Activated CD4-positive, alpha-beta T cell treated with anti-CD3 and anti-CD28 coated beads for 36 hours (primary cell): Measurements from ENCODE around the gene SVBP. TPM values are rescaled to one million over a fixed set of nuclear protein-coding genes. Genes with fewer than 3 reads are reported as not detected.
A peak's percentile ranks its signal among the peaks of the same experiment; 100 is the strongest.

Experiments used
- ATAC-seq: fragments of 200-7000 bp; cut with Tn5 transposase; one replicate; pipeline ENCODE4 v1.10.0; 2021; ENCODE audit warnings: mild to moderate bottlenecking, moderate library complexity
- CTCF ChIA-PET: fragments of 350-600 bp; sonication (Branson Sonifier 250); formaldehyde crosslinking; loops from one replicate; lab custom pipeline; 2021; ENCODE audit warnings: antibody characterized with exemption; lab: Charles Lee
- POLR2A ChIA-PET: fragments of 350-600 bp; sonication (Branson Sonifier 250); formaldehyde crosslinking; loops from one replicate; lab custom pipeline; 2021; ENCODE audit warnings: antibody characterized with exemption, inconsistent platforms; lab: Charles Lee
- DNase-seq: peaks from one replicate; pipeline ENCODE4 v3.0.0-alpha.2; 2020
- H3K27ac Mint-ChIP-seq: one replicate; pipeline ENCODE4 v1.8.0; 2021; ENCODE audit warnings: mixed read lengths
- H3K27me3 Mint-ChIP-seq: one replicate; pipeline ENCODE4 v1.8.0; 2021; ENCODE audit warnings: mixed read lengths
- H3K36me3 Mint-ChIP-seq: one replicate; pipeline ENCODE4 v1.8.0; 2021; ENCODE audit warnings: low read depth, mixed read lengths
- H3K4me1 Mint-ChIP-seq: one replicate; pipeline ENCODE4 v1.8.0; 2021; ENCODE audit warnings: mixed read lengths
- H3K4me3 Mint-ChIP-seq: one replicate; pipeline ENCODE4 v1.8.0; 2021; ENCODE audit warnings: mild to moderate bottlenecking, moderate library complexity, mixed read lengths
- H3K9me3 Mint-ChIP-seq: one replicate; pipeline ENCODE4 v1.8.0; 2021; ENCODE audit warnings: low read depth, mixed read lengths
- intact Hi-C, 2 experiments: fragments of 100-400 bp; cut with DNase I in 1 of 2; cut with micrococcal nuclease in 1 of 2; formaldehyde crosslinking; loops; one replicate each; pipeline versions ENCODE4 v1.14.2 to v1.15.1; 2022 to 2024; cut with DNase I, micrococcal nuclease
- total RNA-seq, 2 experiments: library from RNA; stranded (reverse); gene quantifications; one replicate each; pipeline ENCODE4 v1.2.3, GENCODE V29; 2021

Gene SVBP
- total RNA-seq, 2 experiments from 2014 or later: 14.5 to 14.6 TPM

DNA sequence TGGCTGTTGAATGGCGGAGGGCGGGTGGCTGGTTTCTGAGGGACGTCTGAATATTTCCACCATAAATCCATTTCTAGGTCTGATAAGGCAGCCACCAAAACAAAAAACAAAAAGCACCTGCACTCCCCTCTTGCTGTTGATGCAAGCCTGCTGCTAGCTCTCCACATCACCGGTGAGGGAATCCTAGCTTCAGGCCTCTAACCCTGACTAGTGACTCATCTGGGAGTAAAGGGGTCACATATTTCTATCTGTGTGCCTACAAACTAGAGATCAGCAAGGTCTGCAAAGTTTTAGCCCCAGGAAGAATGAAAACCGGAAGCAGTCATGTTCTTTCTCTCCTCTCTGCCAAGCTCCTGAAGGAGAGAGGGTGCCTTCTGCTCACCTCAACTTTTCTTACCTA lies 10.6 kb downstream of the SVBP start:
- no peak overlapping the region for H3K4me3 Mint-ChIP-seq
- DNase-seq: no peak
- peaks cover 5% of the 10 kb centered on the region for H3K36me3 Mint-ChIP-seq
- ChIA-PET CTCF (interaction anchor here (0.5 to 0.8 kb wide), 2 partner anchors 27 to 97 kb away, joined by 3 to 4 read pairs; no protein-coding TSS in a partner anchor), POLR2A (no interaction called here)
- H3K27ac Mint-ChIP-seq: no peak overlapping the region
- no peaks in the 10 kb centered on the region for H3K27me3 Mint-ChIP-seq
- intact Hi-C loops: no loop called here
- ATAC-seq: no peak
- no peaks in the 10 kb centered on the region for H3K9me3 Mint-ChIP-seq
- H3K4me1 Mint-ChIP-seq: peaks cover 3% of the 10 kb centered on the region

DNA sequence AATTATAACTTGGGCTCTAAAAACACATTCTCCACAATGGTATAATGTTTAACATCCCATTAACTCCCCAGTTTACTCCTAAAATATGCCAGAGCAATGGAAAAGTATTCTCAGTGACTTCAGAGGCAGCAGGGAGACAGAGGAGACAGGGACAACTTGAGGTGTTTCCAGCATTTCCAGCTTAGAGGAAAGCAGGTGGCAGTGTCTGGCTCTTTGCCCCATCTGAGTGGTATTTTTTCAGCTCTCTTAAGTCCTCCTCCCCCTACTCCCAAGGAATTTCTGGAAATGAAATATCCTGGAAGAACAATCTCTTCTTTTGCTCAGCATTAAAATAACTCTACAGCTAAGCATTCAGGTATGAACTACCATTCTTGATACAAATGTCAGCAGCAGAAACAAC lies 11.0 kb downstream of the SVBP start:
- CTCF ChIA-PET: interaction anchor here (0.5 to 0.8 kb wide), 2 partner anchors 26 to 97 kb away, joined by 3 to 4 read pairs; no protein-coding TSS in a partner anchor
- DNase-seq (no peak), ATAC-seq (no peak)
- peaks cover 3% of the 10 kb centered on the region for H3K4me1 Mint-ChIP-seq
- intact Hi-C loops: no loop called here
- H3K9me3 Mint-ChIP-seq: no peaks in the 10 kb centered on the region
- H3K27ac Mint-ChIP-seq: no peak overlapping the region
- H3K36me3 Mint-ChIP-seq: peaks cover 5% of the 10 kb centered on the region
- no peaks in the 10 kb centered on the region for H3K27me3 Mint-ChIP-seq
- no peak overlapping the region for H3K4me3 Mint-ChIP-seq
- POLR2A ChIA-PET: no interaction called here

DNA sequence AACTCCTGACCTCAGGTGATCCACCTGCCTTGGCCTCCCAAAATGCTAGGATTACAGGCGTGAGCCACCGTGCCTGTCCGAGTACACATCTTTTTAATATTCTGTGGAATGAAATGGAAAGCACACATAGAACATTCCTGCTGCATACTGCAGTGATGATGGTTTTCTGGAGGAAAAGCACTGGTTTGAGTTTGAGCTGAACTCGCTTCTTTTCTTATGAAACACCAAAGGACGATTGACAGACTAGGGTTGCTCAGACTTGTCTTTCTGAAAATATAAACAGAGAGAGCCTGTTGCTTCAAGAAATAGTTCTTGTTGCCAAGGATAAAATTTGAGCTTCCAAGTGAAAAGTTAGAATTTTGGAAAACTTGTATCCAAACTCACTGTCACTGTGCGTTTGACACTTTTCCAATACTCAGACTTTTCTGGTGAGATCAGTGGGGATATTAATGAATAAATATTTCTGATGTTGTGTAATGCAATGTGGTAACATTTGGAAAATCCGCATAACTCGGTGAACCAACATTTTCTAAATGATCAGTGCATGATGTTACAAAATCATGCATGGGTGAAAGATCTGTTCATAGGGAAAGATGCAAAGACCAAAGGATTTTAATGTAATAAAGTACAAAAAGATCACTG lies 15.2 kb downstream of the SVBP start:
- DNase-seq (no peak), ATAC-seq (no peak)
- Mint-ChIP-seq H3K27ac (no peak overlapping the region), H3K4me3 (no peak overlapping the region), H3K27me3 (no peaks in the 10 kb centered on the region), H3K4me1 (no peaks in the 10 kb centered on the region), H3K36me3 (peaks cover 5% of the 10 kb centered on the region), H3K9me3 (no peaks in the 10 kb centered on the region)
- POLR2A ChIA-PET: no interaction called here
- intact Hi-C loops: no loop called here
- CTCF ChIA-PET: interaction anchor here (0.6 kb wide), 1 partner anchor 1336 kb away, joined by 3 read pairs; no protein-coding TSS in a partner anchor

DNA sequence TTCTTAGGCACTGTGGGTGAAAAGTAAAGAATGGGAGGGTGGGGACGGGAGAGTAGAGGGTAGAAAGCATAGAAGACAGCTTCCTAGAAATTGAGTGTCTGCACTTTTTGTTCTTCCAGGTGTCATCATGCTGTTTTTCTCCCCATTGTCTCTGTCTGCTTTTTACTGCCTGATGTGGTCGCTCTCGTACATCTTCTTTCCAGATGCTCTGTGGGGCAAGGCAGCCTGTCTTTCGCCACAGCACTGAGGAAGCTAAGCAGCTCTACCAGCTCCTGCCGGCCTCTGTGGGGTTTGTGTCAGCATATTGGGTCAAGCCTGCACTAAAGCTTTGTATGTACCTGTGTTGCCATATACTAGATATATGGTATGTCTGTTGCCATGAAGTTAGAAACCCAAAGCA lies 19.2 kb downstream of the SVBP start:
- ChIA-PET POLR2A (no interaction called here), CTCF (interaction anchor here (1.3 kb wide), 1 partner anchor 276 kb away, joined by 3 read pairs; no protein-coding TSS in a partner anchor)
- intact Hi-C loops: no loop called here
- H3K27me3 Mint-ChIP-seq: no peaks in the 10 kb centered on the region
- DNase-seq (no peak), ATAC-seq (no peak)
- H3K36me3 Mint-ChIP-seq: no peaks in the 10 kb centered on the region
- H3K4me1 Mint-ChIP-seq: no peaks in the 10 kb centered on the region
- no peaks in the 10 kb centered on the region for H3K9me3 Mint-ChIP-seq
- no peak overlapping the region for H3K27ac Mint-ChIP-seq
- no peak overlapping the region for H3K4me3 Mint-ChIP-seq

DNA sequence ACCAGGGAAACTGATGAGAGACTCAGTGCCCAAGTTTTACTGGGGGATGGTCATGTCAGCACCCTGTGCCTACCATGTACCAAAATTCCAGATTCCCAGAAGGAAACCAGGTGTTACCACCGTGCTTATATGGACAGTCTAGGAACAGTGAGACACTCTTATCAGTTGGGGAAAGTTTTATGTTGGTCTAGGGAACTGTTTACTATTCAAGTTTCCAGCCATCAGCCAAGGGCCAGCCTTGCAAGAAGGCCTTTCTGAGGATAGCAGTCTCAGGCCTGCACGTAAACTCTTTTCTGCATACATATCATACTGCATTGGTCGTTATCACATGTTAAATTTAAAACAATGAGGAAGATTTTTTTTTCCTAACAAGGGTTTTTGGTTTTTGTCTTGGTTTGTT lies 19.8 kb downstream of the SVBP start:
- Mint-ChIP-seq H3K9me3 (no peaks in the 10 kb centered on the region), H3K4me3 (no peak overlapping the region), H3K4me1 (no peaks in the 10 kb centered on the region), H3K36me3 (no peaks in the 10 kb centered on the region), H3K27ac (no peak overlapping the region), H3K27me3 (no peaks in the 10 kb centered on the region)
- CTCF ChIA-PET: no interaction called here
- POLR2A ChIA-PET: no interaction called here
- intact Hi-C loops: no loop called here
- ATAC-seq (no peak), DNase-seq (no peak)

DNA sequence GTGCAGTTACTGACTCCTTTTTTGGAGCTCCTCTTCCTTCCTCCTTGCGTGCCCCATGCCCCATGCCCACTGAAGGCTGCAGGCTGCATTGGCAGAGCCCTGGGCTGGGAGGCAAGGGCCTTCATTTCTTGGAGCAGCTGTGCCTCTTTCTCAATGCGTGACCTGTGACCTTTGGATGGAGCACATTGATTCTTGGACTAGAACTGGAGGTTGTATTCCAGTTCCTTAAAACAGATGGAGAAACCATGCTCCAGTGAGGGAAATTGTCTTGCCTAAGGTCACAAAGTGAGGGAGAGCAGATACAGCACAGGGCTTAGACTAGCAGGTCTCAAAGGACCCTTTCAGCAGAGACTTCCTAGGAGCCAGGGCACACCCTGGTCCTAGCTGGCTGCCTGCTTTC lies 23.4 kb downstream of the SVBP start:
- ATAC-seq: no peak
- Mint-ChIP-seq H3K36me3 (no peaks in the 10 kb centered on the region), H3K4me3 (no peak overlapping the region), H3K9me3 (no peaks in the 10 kb centered on the region), H3K27ac (no peak overlapping the region), H3K4me1 (no peaks in the 10 kb centered on the region), H3K27me3 (no peaks in the 10 kb centered on the region)
- CTCF ChIA-PET: no interaction called here
- DNase-seq: no peak
- POLR2A ChIA-PET: no interaction called here
- intact Hi-C loops: no loop called here

DNA sequence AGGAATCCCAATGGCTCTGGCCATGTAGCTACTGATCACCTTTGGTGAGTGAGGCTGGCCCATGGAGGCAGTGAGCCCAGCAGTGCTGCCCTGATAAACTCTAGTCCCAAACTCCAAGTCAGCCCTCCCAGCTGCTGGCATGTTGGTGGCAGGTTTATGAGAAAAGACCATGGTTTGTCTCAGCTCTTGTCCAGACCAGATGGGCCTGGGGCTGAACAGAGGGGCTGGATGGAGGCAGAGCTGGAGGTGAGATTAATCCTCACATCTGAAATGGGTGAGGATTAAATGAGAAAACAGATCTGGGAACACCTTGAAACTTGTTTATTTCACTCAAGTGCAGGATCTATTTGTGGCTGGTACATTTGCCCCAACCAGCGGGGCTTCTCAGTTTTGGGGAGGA lies 29.2 kb downstream of the SVBP start:
- Mint-ChIP-seq H3K27me3 (no peaks in the 10 kb centered on the region), H3K4me1 (peaks cover 10% of the 10 kb centered on the region), H3K4me3 (no peak overlapping the region), H3K27ac (no peak overlapping the region), H3K36me3 (peaks cover 7% of the 10 kb centered on the region), H3K9me3 (no peaks in the 10 kb centered on the region)
- POLR2A ChIA-PET: no interaction called here
- ATAC-seq: no peak
- intact Hi-C loops: no loop called here
- CTCF ChIA-PET: no interaction called here
- DNase-seq: no peak

DNA sequence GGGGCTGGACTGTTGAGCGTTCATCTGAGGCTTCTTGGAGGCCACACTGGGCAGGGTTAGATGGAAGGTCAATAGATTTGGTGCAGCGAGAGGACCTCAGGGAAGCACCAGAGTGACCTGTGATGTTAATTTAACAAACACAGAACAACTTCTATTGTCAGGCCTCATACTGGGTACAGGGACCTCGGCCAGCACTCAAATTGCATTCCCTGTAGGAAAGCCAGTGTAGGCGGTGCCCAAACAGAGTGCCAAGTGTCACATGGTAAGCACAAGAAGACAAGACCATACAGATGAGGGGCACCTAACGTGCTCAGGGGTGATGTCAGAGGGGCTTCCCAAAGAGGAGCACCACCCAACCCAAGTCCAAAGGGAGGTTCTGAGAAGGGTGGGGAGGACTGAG lies 31.1 kb downstream of the SVBP start:
- H3K9me3 Mint-ChIP-seq: no peaks in the 10 kb centered on the region
- ChIA-PET POLR2A (no interaction called here), CTCF (no interaction called here)
- DNase-seq (no peak), ATAC-seq (no peak)
- peaks cover 10% of the 10 kb centered on the region for H3K4me1 Mint-ChIP-seq
- H3K27ac Mint-ChIP-seq: peak overlapping the region; percentile 7
- no peaks in the 10 kb centered on the region for H3K27me3 Mint-ChIP-seq
- peaks cover 15% of the 10 kb centered on the region for H3K36me3 Mint-ChIP-seq
- intact Hi-C loops: no loop called here
- no peak overlapping the region for H3K4me3 Mint-ChIP-seq

DNA sequence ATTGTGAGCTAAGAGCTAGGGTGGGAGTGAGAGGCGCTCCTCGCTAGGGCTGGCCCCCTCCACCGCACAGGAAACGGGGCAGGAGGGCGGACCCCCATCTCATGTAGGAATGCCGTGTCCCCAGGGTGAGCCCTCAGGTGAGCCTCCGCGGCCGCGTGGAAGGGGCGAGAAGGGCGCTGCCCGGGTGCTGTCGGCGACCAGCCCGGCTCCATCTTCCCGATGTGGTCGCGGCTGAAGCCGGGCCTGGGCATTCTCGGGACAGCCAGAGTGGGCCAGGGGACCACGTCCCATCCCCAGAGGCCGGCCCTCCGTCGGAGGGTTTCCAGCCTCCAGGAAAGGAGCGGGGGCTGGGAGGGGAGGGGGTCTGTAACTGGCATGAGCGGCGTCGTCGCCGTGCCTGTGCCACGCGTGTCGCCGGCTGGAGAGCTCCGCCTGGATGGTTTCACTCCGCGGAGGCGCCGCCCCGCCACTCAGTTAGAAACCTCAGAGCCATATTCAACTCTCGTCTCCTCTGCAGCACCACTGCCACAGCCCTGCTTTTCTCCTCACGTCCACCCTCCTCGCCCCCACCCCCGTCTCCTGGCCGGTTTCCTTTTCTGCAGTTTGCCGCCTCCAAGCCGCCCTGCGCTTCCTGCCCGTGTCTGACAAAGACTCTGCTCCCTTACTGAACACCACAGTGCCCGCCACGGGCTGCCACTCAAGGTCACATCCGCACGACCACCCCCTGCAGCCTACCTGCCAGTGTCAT lies 32.1 kb downstream of the SVBP start, which contains the start of gene TMEM269:
Gene TMEM269, plus strand, starts transcription at position 46 of the 748 bp plus-strand sequence. CDS start 4,903 bp downstream, outside the sequence.
- Mint-ChIP-seq H3K9me3 (no peaks in the 10 kb centered on the region), H3K27me3 (no peaks in the 10 kb centered on the region), H3K4me1 (peaks cover 10% of the 10 kb centered on the region), H3K36me3 (peaks cover 21% of the 10 kb centered on the region), H3K4me3 (peak within 1 kb of the TSS; percentile 48), H3K27ac (peak within 1 kb of the TSS; percentile 78)
- DNase-seq (peak; percentile 75), ATAC-seq (peak; percentile 94)
- intact Hi-C loops: no loop called here
- ChIA-PET POLR2A (interaction anchor here (0.7 kb wide), 1 partner anchor 61 kb away, joined by 4 read pairs; the partner anchor contains the start of gene ZNF691), CTCF (interaction anchor here (1.2 to 2.1 kb wide), 2 partner anchors 12 to 288 kb away, joined by 3 to 9 read pairs; no protein-coding TSS in a partner anchor)

DNA sequence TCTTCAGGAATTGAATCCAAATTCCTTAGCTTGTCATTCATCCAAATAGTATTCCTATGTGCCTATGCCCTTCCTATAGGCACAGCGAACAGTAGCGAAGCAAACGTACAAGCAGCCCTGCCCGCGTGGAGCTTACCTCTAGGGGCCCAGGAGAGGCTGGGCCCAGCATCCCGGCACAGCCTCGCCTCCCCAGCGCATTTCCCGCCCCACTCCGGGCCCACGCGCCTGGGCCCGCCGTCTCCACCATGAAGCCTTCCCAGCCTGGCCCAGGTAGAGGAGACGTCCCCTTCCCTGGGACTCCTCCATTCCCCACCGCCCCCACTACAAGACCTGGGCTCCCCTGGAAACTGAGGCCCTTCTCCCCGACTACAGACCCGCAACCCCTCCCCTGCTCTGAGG lies 32.7 kb downstream of the SVBP start:
- Mint-ChIP-seq H3K4me3 (no peak overlapping the region), H3K27me3 (no peaks in the 10 kb centered on the region), H3K9me3 (no peaks in the 10 kb centered on the region), H3K4me1 (peaks cover 10% of the 10 kb centered on the region), H3K36me3 (peaks cover 21% of the 10 kb centered on the region), H3K27ac (no peak overlapping the region)
- intact Hi-C loops: no loop called here
- ChIA-PET POLR2A (interaction anchor here (0.7 kb wide), 1 partner anchor 62 kb away, joined by 4 read pairs; the partner anchor contains the start of gene ZNF691), CTCF (interaction anchor here (0.5 to 2.1 kb wide), 4 partner anchors 11 to 289 kb away, joined by 3 to 9 read pairs (median 4); partner anchors contain the start of genes C1orf50 and P3H1)
- ATAC-seq: no peak
- no peak for DNase-seq

DNA sequence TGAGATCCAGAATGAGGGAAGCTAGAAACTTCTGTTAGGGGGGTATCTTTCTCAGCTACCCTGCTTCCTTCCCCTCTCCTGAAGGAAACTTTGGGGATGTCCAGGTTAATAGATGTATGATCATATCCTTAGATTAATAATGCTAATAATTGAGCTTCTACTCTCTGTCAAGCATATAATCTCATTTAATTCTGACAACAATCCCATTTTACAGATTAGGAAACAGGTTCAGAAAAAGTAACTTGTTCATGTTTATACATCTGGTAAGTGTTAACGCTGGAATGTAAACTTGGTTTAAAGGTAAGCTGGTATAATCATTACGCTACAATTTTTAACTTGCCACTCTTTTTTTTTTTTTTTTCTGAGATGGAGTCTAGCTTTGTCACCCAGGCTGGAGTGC lies 34.1 kb downstream of the SVBP start:
- no peak overlapping the region for H3K4me3 Mint-ChIP-seq
- CTCF ChIA-PET: interaction anchor here (0.5 to 2.1 kb wide), 5 partner anchors 12 to 290 kb away, joined by 3 to 9 read pairs (median 5); partner anchors contain the start of genes C1orf50 and P3H1
- H3K27me3 Mint-ChIP-seq: no peaks in the 10 kb centered on the region
- H3K27ac Mint-ChIP-seq: no peak overlapping the region
- H3K9me3 Mint-ChIP-seq: no peaks in the 10 kb centered on the region
- intact Hi-C loops: no loop called here
- ATAC-seq (no peak), DNase-seq (no peak)
- peaks cover 27% of the 10 kb centered on the region for H3K36me3 Mint-ChIP-seq
- peaks cover 12% of the 10 kb centered on the region for H3K4me1 Mint-ChIP-seq
- POLR2A ChIA-PET: no interaction called here
